HFF-Myc (cell line): ENCODE data around the gene ESPL1.
A peak's percentile ranks its signal among the peaks of the same experiment; 100 is the strongest.
"Not testable (repeated sequence)": the region's sequence is repeated elsewhere in the genome, so short reads cannot be mapped to it uniquely, and the experiment has no call there.

Experiments used
- DNase-seq: peaks from one replicate; pipeline ENCODE4 v3.0.0-alpha.2; 2011; ENCODE audit warnings: low read depth; ENCODE audit errors: extremely low read depth
- H3K4me3 ChIP-seq: replicated peaks from 2 replicates; pipeline ENCODE4 v1.5.1; 2011; ENCODE audit warnings: low read depth, mild to moderate bottlenecking, control low read depth, low read length
- CTCF ChIP-seq: IDR thresholded peaks from 2 replicates; pipeline ENCODE4 v1.5.1; 2012; ENCODE audit warnings: mild to moderate bottlenecking, low read depth, low read length, control low read depth; ENCODE audit errors: missing control alignments

The ESPL1 gene

GRCh38 chr12:53288322-53288721, 20.2 kb downstream of the ESPL1 start:
- TF ChIP-seq CTCF = no peak
- no peak overlapping the region for H3K4me3 ChIP-seq
- no peak for DNase-seq

GRCh38 chr12:53289891-53290290, 21.8 kb downstream of the ESPL1 start:
- DNase-seq = no peak
- no peak overlapping the region for H3K4me3 ChIP-seq
- no peak for TF ChIP-seq CTCF

GRCh38 chr12:53290661-53291060, 22.6 kb downstream of the ESPL1 start:
- no peak overlapping the region for H3K4me3 ChIP-seq
- TF ChIP-seq CTCF = no peak
- no peak for DNase-seq

- H3K4me3 ChIP-seq = no peak overlapping the region
- no peak for TF ChIP-seq CTCF
- no peak for DNase-seq
Measured at GRCh38 chr12:53292426-53292825, 24.3 kb downstream of the ESPL1 start.

GRCh38 chr12:53295070-53295890, 27.2 kb downstream of the ESPL1 start, which contains the start of gene PFDN5:
Gene PFDN5, plus strand, starts transcription at chr12:53295542. Its CDS starts 26 bp downstream, at chr12:53295568.
- peak; percentile 73 for DNase-seq
- TF ChIP-seq CTCF = no peak
- H3K4me3 ChIP-seq = peak within 1 kb of the TSS; percentile 99

- no peak for DNase-seq
- peak overlapping the region; percentile 99 for H3K4me3 ChIP-seq
- TF ChIP-seq CTCF = no peak
Measured at GRCh38 chr12:53295891-53296219, 27.8 kb downstream of the ESPL1 start.

GRCh38 chr12:53297106-53297505, 29.0 kb downstream of the ESPL1 start:
- not testable (repeated sequence) for H3K4me3 ChIP-seq, DNase-seq
